ENCODE measurements around the gene PCDHA1.
"Not testable (repeated sequence)": the region's sequence is repeated elsewhere in the genome, so short reads cannot be mapped to it uniquely, and the experiment has no call there.

Gene PCDHA1

GRCh38 chr5:140808241-140808888 lies 22.4 kb downstream of the PCDHA1 start:
- DNase-seq (ENCODE audit: low read depth) = not testable (repeated sequence)

- DNase-seq (ENCODE audit: low read depth) = no peak
Observed at GRCh38 chr5:140808889-140809291, 22.9 kb downstream of the PCDHA1 start.

- no peak for DNase-seq (ENCODE audit: low read depth)
Observed at GRCh38 chr5:140821375-140822280, 35.7 kb downstream of the PCDHA1 start, which contains the start of gene PCDHA5. TSS of gene PCDHA5 (plus strand) at chr5:140821613.

DNA sequence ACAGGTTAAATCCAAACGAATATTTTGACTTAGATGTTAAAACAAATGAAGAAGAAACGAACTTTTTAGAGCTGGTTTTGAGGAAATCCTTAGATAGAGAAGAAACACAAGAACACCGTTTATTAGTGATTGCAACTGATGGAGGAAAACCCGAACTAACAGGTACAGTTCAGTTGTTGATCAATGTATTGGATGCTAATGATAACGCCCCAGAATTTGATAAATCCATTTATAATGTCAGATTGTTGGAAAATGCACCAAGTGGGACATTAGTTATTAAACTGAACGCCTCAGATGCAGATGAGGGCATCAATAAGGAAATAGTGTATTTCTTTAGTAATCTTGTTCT lies 36.3 kb downstream of the PCDHA1 start:
- DNase-seq (ENCODE audit: low read depth) = no peak

GRCh38 chr5:140822969-140823368 lies 37.0 kb downstream of the PCDHA1 start:
- DNase-seq (ENCODE audit: low read depth) = not testable (repeated sequence)

GRCh38 chr5:140823475-140823874 lies 37.5 kb downstream of the PCDHA1 start:
- DNase-seq (ENCODE audit: low read depth) = no peak

GRCh38 chr5:140827704-140828361 lies 41.9 kb downstream of the PCDHA1 start, which contains the start of gene PCDHA6:
TSS of gene PCDHA6 (plus strand) at chr5:140827960. CDS start at chr5:140828092, 132 bp downstream.
- no peak for DNase-seq (ENCODE audit: low read depth)

DNA sequence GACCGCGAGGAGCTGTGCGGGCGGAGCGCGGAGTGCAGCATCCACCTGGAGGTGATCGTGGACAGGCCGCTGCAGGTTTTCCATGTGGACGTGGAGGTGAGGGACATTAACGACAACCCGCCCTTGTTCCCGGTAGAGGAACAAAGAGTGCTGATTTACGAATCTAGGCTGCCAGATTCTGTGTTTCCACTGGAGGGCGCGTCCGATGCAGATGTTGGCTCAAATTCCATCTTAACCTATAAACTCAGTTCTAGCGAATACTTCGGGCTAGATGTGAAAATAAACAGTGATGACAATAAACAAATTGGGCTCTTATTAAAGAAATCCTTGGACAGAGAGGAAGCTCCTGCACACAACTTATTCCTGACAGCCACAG lies 42.4 kb downstream of the PCDHA1 start:
- DNase-seq (ENCODE audit: low read depth) = no peak

DNA sequence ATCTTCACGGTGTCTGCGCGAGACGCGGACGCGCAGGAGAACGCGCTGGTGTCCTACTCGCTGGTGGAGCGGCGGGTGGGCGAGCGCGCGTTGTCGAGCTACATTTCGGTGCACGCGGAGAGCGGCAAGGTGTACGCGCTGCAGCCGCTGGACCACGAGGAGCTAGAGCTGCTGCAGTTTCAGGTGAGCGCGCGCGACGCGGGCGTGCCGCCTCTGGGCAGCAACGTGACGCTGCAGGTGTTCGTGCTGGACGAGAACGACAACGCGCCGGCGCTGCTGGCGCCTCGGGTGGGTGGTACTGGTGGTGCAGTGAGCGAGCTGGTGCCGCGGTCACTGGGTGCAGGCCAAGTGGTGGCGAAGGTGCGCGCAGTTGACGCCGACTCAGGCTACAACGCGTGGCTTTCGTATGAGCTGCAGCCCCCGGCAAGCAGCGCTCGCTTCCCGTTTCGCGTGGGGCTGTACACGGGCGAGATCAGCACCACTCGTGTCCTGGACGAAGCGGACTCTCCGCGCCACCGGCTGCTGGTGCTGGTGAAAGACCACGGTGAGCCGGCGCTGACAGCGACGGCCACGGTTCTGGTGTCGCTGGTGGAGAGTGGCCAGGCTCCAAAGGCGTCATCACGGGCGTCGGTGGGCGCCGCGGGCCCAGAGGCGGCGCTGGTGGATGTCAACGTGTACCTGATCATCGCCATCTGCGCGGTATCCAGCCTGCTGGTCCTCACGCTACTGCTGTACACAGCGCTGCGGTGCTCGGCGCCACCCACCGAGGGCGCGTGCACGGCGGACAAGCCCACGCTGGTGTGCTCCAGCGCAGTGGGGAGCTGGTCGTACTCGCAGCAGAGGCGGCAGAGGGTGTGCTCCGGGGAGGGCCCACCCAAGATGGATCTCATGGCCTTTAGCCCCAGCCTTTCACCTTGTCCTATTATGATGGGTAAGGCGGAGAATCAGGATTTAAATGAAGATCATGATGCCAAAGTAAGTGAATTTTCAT lies 43.9 kb downstream of the PCDHA1 start:
- not testable (repeated sequence) for DNase-seq (ENCODE audit: low read depth)

DNA sequence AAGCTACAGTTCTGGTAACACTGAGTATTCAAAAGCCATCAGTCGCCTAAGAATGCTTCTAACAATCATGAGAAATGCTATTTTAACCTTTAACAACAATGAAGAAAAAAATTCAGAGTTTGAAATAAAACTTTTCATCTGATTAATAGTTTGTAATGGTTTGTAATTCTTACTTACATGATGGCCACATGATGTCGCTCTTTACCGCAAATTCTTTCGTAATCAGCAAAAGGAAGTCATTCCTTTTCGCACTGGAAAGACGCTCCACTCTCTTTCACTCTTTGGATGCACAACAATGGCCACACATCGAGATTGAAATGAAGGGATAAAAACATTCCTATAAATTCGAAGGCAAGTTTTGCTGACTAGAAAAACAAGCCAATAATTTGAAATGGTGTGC lies 48.1 kb downstream of the PCDHA1 start, which contains the start of gene PCDHA7:
TSS of gene PCDHA7 (plus strand) at position 277 of the 400 bp plus-strand sequence. CDS start at position 392, 115 bp downstream.
- DNase-seq (ENCODE audit: low read depth) = no peak

GRCh38 chr5:140834439-140835008 lies 48.6 kb downstream of the PCDHA1 start:
- not testable (repeated sequence) for DNase-seq (ENCODE audit: low read depth)

GRCh38 chr5:140835622-140836510 lies 49.9 kb downstream of the PCDHA1 start:
- DNase-seq (ENCODE audit: low read depth) = no peak

DNA sequence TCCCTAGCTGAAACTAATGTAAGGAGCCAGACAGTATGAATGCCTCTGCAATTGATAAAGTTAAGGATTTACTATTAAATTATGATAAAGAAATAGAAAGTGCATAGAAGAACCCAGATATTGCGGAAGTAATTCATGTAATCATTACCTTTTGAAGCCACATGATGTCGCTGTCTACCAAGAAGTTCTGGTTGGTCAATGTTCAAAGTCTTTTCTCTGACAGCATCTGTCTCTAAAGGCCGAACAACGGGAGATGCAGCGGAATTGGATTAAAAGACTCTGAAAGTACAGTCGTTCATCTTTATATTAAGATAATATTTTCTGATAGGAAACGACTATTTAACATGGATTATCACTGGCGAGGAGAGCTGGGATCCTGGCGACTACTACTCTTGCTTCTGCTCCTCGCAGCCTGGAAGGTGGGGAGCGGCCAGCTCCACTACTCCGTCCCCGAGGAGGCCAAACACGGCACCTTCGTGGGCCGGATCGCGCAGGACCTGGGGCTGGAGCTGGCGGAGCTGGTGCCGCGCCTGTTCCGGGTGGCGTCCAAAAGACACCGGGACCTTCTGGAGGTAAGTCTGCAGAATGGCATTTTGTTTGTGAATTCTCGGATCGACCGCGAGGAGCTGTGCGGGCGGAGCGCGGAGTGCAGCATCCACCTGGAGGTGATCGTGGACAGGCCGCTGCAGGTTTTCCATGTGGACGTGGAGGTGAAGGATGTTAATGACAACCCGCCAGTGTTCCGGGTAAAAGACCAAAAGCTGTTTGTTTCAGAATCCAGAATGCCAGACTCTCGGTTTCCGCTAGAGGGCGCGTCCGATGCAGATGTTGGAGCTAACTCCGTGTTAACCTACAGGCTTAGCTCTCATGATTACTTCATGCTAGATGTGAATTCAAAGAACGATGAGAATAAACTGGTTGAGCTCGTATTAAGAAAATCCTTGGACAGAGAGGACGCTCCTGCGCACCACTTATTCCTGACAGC lies 55.3 kb downstream of the PCDHA1 start, which contains the start of gene PCDHA8:
TSS of gene PCDHA8 (plus strand) at position 210 of the 985 bp plus-strand sequence. CDS start at position 345, 135 bp downstream.
- no peak for DNase-seq (ENCODE audit: low read depth)

GRCh38 chr5:140842798-140843733 lies 57.1 kb downstream of the PCDHA1 start:
- no peak for DNase-seq (ENCODE audit: low read depth)

- not testable (repeated sequence) for DNase-seq (ENCODE audit: low read depth)
Observed at GRCh38 chr5:140848139-140849102, 62.5 kb downstream of the PCDHA1 start, which contains the start of gene PCDHA9. TSS of gene PCDHA9 (plus strand) at chr5:140848382. CDS start at chr5:140848496, 114 bp downstream.
